Heart left ventricle (tissue), 16 donors: ENCODE results near the gene NUTM2G. TPM values are rescaled to one million over a fixed set of nuclear protein-coding genes. Genes with fewer than 3 reads are reported as not detected.
"Not testable (repeated sequence)": the region's sequence is repeated elsewhere in the genome, so short reads cannot be mapped to it uniquely, and the experiment has no call there.

Experiments used
- ATAC-seq, 4 donors: fragments of 200-7000 bp; cut with Tn5 transposase; one replicate each; pipeline ENCODE4 v1.9.1; 2020 to 2022; ENCODE audit warnings: moderate library complexity in 4 of 4, mild to moderate bottlenecking in 3 of 4, moderate number of reproducible peaks in 1 of 4
- DNase-seq, 5 donors: peaks; one replicate each; pipeline ENCODE4 v3.0.0-alpha.2; 2020
- H3K27ac ChIP-seq, 12 donors: fragments of 200-600 bp; sonication (generic) in 4 of 12; one replicate each; pipeline versions ENCODE4 v1.5.0 to v1.8.0; 2016 to 2022; ENCODE audit warnings: mild to moderate bottlenecking in 2 of 12
- H3K27me3 ChIP-seq, 9 donors: fragments of 200-600 bp; sonication (generic) in 2 of 9; one replicate each; pipeline versions ENCODE4 v1.5.1 to v1.8.0; 2016 to 2022; ENCODE audit warnings: mild to moderate bottlenecking in 3 of 9
- H3K36me3 ChIP-seq, 9 donors: fragments of 200-600 bp; sonication (generic) in 2 of 9; one replicate each; pipeline versions ENCODE4 v1.5.0 to v1.8.0; 2018 to 2022; ENCODE audit warnings: mild to moderate bottlenecking in 2 of 9
- H3K4me1 ChIP-seq, 12 donors: fragments of 200-600 bp; sonication (generic) in 4 of 12; one replicate each; pipeline versions ENCODE4 v1.5.0 to v1.8.0; 2016 to 2022; ENCODE audit warnings: mild to moderate bottlenecking in 3 of 12
- H3K4me3 ChIP-seq, 12 donors: fragments of 200-600 bp; sonication (generic) in 4 of 12; one replicate each; pipeline versions ENCODE4 v1.5.0 to v1.8.0; 2017 to 2022; ENCODE audit warnings: mild to moderate bottlenecking in 9 of 12, moderate library complexity in 4 of 12
- H3K9me3 ChIP-seq, 12 donors: fragments of 200-600 bp; sonication (generic) in 4 of 12; one replicate each; pipeline versions ENCODE4 v1.5.0 to v1.8.0; 2016 to 2022; ENCODE audit warnings: mild to moderate bottlenecking in 1 of 12
- POLR2A ChIP-seq, 2 donors: fragments of 450-650 bp; IDR thresholded peaks; one replicate each; pipeline ENCODE4 v1.6.1; 2017; ENCODE audit warnings: antibody characterized with exemption in 2 of 2, mild to moderate bottlenecking in 2 of 2, moderate library complexity in 2 of 2
- WGBS, 4 donors: extraction: QIAGEN DNeasy Blood & Tissue Kit in 2 of 4; methylation state at CpG; one replicate each; pipeline versions ENCODE4 v1.1.5 to v1.1.7; 2013 to 2018; 5-methylcytosine and 5-hydroxymethylcytosine counted together
- intact Hi-C, 10 donors: fragments of 100-400 bp; cut with DNase I; formaldehyde crosslinking; loops; one replicate each; pipeline versions ENCODE4 v1.11.1 to v1.14.2; 2022
- long read RNA-seq, 3 donors: library from polyadenylated mRNA; unstranded; transcript quantifications; one replicate each; pipeline ENCODE4 v2.0.0, GENCODE V29; 2020 to 2021
- polyA plus RNA-seq, 2 donors: library from polyadenylated mRNA; stranded (reverse); fragments of 200-250 nt; gene quantifications; one replicate each; pipeline ENCODE4 v1.2.3, GENCODE V29; 2013
- total RNA-seq, 9 donors: library from RNA; depleted of rRNA in 2 of 9; stranded (reverse); fragments of >200 nt in 2 of 9; fragmentation: NEBNext Ultra II Directional in 3 of 9; extraction: Animal tissue kit (Norgen Biotek cat#: 25700) in 3 of 9; gene quantifications; one replicate each; pipeline versions ENCODE4 v1.1.0 to v1.2.4, GENCODE V29; 2016 to 2023
- TF ChIP-seq, protein P1 (sequence below), 12 donors: fragments of 200-600 bp; sonication (generic) in 4 of 12; IDR thresholded peaks; one replicate each; pipeline versions ENCODE4 v1.5.0 to v1.8.0; 2018 to 2022; ENCODE audit warnings: antibody characterized with exemption in 12 of 12, mild to moderate bottlenecking in 5 of 12
- donor health status: ischemic (EF 13 %, LVEDD 7.1; RV severe dilation, severe dysfunction).
- donor health status: healthy with polysubstance abuse.
- donor health status: DM: no; HTN: yes; CAD: no.
- donor health status: DM: no; HTN: no; CAD: no.
- donor health status: ischemic (EF 25% LVEDD 6.9; RV normal size, moderate dysfunction).
- donor health status: ischemic (EF 25% LVEDD 5.7; RV mildly dilated, moderate dysfunction).
- donor health status: healthy.
- donor health status: DM: yes; HTN: yes; CAD: no.
- donor health status: ischemic (EF 35%, LVEDD 5.7; RV mildly dilated, moderate dysfunction).
- donor health status: nonischemic (EF 11% LVEDD 7.7; RV severe dilation, severe dysfunction).
- donor health status: DM: yes; HTN: yes; CAD: no.
- donor health status: PGD.
- donor health status: ischemic (EF 29% LVEDD 5.4; RV normal size, mild dysfunction).
- donor health status: nonischemic (EF 23%, LVEDD 6.1; RV moderate dilation, normal function).

NUTM2G gene, protein sequence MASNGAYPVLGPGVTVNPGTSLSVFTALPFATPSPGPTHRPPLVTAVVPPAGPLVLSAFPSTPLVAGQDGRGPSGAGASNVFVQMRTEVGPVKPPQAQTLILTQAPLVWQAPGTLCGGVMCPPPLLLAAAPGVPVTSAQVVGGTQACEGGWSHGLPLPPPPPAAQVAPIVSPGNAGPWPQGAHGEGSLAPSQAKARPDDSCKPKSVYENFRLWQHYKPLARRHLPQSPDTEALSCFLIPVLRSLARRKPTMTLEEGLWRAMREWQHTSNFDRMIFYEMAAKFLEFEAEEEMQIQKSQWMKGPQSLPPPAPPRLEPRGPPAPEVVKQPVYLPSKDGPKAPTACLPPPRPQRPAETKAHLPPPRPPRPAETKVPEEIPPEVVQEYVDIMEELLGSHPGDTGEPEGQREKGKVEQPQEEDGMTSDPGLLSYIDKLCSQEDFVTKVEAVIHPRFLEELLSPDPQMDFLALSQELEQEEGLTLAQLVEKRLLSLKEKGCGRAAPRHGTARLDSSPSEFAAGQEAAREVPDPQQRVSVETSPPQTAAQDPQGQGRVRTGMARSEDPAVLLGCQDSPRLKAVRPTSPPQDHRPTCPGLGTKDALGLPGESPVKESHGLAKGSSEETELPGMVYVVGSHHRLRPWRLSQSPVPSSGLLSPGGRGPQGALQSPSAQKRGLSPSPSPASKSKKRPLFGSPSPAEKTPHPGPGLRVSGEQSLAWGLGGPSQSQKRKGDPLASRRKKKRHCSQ
- total RNA-seq (not detected), polyA plus RNA-seq (not detected)
- long read RNA-seq, donor 1 = 0 reads
- long read RNA-seq, donor 2 = 0 reads
- long read RNA-seq, donor 3 = 0 reads

DNA sequence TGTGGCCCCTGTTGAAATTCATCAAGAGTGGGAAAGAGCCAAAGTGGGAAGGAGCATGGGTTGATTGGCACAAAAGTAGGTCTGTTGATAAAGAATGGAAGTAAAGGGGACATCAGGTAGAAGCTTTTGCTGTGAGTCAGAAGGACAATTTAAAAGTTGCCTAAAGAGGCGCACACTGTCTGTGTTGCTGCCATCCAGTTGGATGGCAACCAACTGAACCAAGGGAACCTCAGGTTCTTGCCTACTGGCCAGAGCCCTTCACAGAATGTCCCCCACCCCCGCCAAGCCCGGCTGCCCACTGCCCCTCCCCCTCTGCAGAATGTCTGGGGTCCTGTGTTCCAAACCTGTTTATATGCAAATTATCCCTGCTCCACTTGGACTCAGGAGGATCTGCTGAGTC is at the start of gene NUTM2G:
Gene NUTM2G, plus strand, starts transcription at position 301 of the 400 bp plus-strand sequence. CDS start 182 bp downstream, outside the sequence.
- H3K4me3 ChIP-seq, DNase-seq, H3K9me3 ChIP-seq, intact Hi-C loops, ATAC-seq, H3K27me3 ChIP-seq, H3K4me1 ChIP-seq, H3K27ac ChIP-seq, H3K36me3 ChIP-seq: not testable (repeated sequence)
- no CpG with 5 or more reads among the region's 3 CpGs for WGBS, 4 donors

DNA sequence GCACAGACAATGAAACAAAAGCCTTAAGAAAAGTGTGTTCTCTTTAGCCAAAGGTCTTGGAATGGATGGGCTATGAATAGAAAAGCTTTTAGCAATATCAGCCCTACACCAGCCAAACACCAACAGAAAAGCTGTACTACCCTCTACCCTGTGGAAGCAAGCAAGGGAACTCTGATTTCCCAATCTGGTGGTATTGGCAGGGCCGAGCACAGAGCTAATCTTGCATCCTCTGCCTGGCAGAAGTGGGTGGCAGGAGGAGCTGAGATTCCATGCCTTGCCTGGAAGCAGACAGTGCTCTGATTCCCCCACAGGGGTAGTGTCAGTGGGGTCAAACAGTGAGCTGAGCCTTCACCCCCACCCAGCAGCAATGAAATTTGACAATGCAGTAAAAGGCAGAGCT is 44.7 kb upstream of the NUTM2G start:
- Histone ChIP-seq H3K4me3 (no peak overlapping the region), H3K9me3 (peaks cover 0 to 9% (median 0%) of the 10 kb centered on the region in 12 donors), H3K36me3 (no peaks in the 10 kb centered on the region), H3K27me3 (peaks cover 0 to 3% (median 0%) of the 10 kb centered on the region in 9 donors), H3K4me1 (peaks cover 0 to 3% (median 0%) of the 10 kb centered on the region in 12 donors), H3K27ac (no peak overlapping the region)
- DNase-seq = no peak
- intact Hi-C loops = no loop called here
- TF ChIP-seq, protein P1, sequence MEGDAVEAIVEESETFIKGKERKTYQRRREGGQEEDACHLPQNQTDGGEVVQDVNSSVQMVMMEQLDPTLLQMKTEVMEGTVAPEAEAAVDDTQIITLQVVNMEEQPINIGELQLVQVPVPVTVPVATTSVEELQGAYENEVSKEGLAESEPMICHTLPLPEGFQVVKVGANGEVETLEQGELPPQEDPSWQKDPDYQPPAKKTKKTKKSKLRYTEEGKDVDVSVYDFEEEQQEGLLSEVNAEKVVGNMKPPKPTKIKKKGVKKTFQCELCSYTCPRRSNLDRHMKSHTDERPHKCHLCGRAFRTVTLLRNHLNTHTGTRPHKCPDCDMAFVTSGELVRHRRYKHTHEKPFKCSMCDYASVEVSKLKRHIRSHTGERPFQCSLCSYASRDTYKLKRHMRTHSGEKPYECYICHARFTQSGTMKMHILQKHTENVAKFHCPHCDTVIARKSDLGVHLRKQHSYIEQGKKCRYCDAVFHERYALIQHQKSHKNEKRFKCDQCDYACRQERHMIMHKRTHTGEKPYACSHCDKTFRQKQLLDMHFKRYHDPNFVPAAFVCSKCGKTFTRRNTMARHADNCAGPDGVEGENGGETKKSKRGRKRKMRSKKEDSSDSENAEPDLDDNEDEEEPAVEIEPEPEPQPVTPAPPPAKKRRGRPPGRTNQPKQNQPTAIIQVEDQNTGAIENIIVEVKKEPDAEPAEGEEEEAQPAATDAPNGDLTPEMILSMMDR (IDR thresholded peaks at IDR 0.05) = no peak
- TF ChIP-seq POLR2A (IDR thresholded peaks at IDR 0.05) = no peak
- 41 to 63% (median 52%) methylated on average over 1 of the region's 1 CpG for WGBS, 4 donors
- ATAC-seq = peak; percentile 26 to 95 (median 80)

DNA sequence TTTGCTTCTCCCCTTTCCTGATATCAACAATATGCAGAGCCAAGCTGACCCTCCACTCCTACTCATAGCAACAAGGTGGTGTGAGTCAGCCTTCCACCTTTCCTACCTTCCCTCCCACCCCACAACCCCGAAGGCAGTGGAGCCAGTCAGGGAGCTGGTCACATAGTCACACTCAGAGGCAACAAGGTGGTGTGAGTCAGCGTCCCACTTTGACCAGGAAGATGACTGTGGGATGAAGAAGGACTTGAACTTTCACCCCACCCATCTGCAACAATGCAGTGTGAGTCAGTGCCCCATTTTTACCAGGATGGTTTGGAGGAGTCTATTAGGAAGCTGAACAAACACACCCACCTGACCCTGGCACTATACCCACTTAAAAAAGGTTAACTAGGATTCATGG is 44.2 kb upstream of the NUTM2G start:
- 70 to 91% (median 84%) methylated on average over 1 to 2 of the region's 2 CpGs for WGBS, 4 donors
- Histone ChIP-seq H3K4me1 (peaks cover 0 to 3% (median 0%) of the 10 kb centered on the region in 12 donors), H3K36me3 (no peaks in the 10 kb centered on the region), H3K27ac (no peak overlapping the region), H3K4me3 (no peak overlapping the region), H3K9me3 (peaks cover 0 to 9% (median 0%) of the 10 kb centered on the region in 12 donors), H3K27me3 (no peaks in the 10 kb centered on the region)
- ATAC-seq = peak in 1 of 4 donors; percentile 10
- intact Hi-C loops = no loop called here
- DNase-seq = no peak
- TF ChIP-seq, protein P1 (IDR thresholded peaks at IDR 0.05) = no peak
- TF ChIP-seq POLR2A (IDR thresholded peaks at IDR 0.05) = no peak

DNA sequence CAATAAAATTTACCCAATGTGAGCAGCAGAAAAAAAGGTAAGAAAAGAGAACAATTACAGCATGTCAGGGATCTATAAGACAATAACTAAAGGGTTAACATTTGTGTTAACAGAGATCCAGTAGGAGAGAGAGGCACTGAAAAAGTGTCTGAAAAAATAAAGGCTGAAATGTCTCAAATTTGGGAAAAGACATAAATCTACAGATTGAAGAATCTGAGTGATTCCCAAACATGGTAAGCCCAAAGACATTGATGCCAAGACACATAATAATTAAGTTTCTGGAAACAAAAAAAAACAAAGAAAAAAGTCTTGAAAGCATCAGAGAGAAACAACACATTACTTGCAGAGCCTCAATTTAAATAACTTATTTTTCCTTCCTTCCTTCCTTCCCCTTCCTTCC is 43.2 kb upstream of the NUTM2G start:
- TF ChIP-seq, protein P1 (IDR thresholded peaks at IDR 0.05) = no peak
- no peak for TF ChIP-seq POLR2A (IDR thresholded peaks at IDR 0.05)
- H3K27me3 ChIP-seq = no peaks in the 10 kb centered on the region
- H3K4me3 ChIP-seq = no peak overlapping the region
- H3K9me3 ChIP-seq = peaks cover 0 to 9% (median 0%) of the 10 kb centered on the region in 12 donors
- no peak overlapping the region for H3K27ac ChIP-seq
- DNase-seq = no peak
- H3K4me1 ChIP-seq = peaks cover 0 to 3% (median 0%) of the 10 kb centered on the region in 12 donors
- no peak for ATAC-seq
- H3K36me3 ChIP-seq = peaks cover 0 to 3% (median 0%) of the 10 kb centered on the region in 9 donors
- intact Hi-C loops = no loop called here
